Stimulated activated naive CD4-positive, alpha-beta T cell treated with Interleukin-2 at 50 U/mL for 16 hours (primary cell): ENCODE measurements around the gene TSPAN12.
"Not testable (repeated sequence)": the region's sequence is repeated elsewhere in the genome, so short reads cannot be mapped to it uniquely, and the experiment has no call there.

Experiments used
- DNase-seq: peaks from one replicate; lab custom pipeline; 2025; lab: John Stamatoyannopoulos, UW

Gene TSPAN12, protein sequence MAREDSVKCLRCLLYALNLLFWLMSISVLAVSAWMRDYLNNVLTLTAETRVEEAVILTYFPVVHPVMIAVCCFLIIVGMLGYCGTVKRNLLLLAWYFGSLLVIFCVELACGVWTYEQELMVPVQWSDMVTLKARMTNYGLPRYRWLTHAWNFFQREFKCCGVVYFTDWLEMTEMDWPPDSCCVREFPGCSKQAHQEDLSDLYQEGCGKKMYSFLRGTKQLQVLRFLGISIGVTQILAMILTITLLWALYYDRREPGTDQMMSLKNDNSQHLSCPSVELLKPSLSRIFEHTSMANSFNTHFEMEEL

DNA sequence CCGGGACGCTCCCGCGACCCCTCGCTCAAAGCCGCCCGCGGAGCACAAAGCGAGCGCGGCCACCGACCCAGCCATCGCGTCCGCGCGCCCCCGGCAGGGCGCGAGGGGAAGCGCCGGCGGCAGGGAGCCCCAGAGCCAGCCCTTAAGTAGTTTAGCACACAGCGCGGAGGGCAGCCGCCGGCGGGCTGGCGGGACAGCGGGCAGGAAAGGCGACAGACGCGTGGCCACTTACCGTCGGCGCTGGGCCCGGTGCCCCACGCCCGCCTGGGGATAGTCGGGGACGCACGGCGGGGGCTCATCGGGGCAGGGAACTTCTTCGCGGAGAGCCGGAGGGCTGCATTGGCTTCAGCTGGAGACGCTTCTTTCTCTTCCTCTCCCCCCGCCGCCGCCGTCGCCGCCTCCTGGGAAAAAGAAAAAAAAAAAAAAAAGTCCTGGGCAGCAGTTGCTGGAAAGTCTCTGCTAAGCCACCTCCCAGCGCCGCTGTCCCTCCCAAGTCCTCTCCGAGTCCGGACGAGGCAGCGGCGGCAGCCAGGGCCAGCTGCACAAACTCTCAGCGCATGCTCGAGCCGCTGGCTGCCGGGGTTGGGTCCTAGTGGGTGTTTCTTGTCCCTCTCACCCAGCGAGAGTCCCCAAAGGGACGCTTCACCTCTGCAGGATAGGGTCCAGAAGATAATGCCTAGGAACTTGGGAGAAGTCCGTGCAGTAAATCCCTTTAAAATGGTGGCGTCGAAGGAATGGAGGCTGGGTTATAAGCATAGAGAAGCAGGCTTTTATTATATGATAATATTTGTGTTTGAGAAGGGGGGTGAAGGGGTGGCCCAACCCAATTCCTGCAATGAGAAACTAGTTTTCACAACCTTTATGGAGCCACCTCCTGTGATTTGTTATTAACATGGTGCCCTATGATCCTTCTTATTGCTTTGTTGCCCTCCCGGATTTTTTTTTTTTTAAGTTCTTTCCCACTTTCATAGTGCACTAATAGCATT, at the start of gene TSPAN12:
Gene TSPAN12, minus strand, starts transcription at position 557 of the 986 bp plus-strand sequence. CDS start 1,381 bp downstream, outside the sequence.
- peak; percentile 12 for DNase-seq

DNA sequence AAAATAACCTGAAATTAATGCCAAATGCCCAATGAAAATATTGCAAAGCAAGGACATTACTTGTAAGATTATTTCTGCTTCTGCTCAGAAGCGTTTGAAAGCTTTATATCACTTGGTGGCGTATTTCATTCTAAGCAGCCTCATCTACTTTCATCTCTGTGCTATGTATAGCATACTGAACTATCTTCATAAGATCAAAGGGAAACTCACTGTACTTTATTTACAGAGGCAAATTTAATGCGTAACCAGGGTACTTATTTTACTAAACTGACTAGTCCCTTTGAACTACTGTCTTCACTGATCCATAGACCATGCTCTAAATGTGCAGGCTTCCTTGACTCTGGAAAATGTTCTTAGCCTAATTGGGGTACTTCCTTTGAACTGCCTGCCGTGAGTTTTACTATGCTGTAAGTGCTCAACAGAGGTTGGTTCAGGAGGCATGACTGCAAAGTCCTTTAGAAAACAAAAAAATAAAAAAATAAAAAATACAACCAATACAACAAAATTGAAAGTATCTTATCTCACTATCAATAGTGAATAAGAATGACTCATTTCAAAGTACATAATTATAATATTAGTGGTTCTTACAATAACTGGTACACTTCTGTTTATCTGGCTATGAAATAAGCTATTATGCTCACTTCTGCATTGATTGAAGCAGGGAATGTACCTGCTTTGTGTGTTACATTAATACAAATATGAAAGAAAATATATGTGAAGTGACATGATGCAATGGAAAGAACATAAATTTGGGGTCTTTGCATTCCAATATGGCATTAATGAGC, 41.0 kb upstream of the TSPAN12 start:
- DNase-seq = no peak

- not testable (repeated sequence) for DNase-seq
Observed at GRCh38 chr7:120895253-120895652, 37.3 kb upstream of the TSPAN12 start.

- DNase-seq = not testable (repeated sequence)
Observed at GRCh38 chr7:120885602-120886001, 27.7 kb upstream of the TSPAN12 start.

DNA sequence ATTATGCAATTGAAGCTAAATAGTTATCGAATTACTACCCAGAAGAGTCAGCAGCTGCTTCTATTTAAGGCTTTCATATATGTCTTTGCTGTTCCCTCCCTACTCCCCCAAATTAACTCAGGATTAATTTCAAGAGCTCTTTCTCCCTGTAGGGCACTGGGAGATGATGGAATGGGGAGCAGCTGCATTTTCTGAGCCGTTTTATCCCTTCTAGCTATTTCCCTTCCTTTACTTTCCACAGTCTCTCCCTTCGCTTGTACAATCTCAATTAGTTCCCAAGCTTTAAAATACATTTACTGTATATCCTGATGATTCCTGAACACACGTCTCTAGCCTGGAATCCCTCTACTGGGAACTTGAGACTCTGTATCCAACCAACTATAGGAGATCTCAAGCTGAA, 19.8 kb upstream of the TSPAN12 start:
- DNase-seq = no peak

DNA sequence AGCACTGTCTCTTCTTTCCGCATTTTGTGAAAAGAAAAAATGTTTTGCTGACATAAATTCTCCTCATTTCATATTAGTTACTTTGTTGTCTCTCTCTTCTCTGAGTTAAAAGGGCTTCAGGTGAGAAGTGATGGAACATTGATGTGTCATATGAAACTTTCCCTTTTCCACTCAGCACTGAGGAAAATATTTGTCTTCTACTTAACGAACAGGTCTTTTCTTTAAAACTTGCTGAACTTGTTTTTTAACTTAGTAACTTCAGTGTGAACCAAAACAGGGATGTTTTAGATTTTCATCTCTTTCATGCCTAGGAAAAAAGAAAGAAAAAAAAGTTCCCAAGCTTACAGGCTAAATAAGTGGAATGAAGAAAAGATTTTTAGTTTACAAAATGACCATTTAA, 19.0 kb upstream of the TSPAN12 start:
- DNase-seq = no peak

GRCh38 chr7:120874722-120875121, 16.8 kb upstream of the TSPAN12 start:
- DNase-seq = no peak

DNA sequence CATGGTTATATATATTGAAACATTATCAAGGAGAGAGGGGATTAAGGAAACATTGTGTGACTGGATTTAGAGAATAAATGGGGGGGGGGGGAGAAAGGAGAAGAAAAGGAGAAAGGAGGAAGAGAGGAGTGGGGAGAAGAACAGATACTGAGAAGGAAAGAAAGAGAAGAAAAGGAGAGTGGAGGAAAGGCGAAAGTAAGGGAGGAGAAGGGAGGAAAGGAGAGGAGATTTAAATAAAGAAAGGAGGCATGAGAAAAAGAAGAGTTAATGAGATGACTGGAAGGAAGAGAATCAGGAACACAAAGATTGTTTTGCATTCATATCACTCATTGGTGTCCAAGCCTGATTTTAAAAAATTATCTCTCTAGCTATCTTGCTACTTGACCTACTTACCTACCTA, 16.1 kb upstream of the TSPAN12 start:
- no peak for DNase-seq

GRCh38 chr7:120873401-120873800, 15.5 kb upstream of the TSPAN12 start:
- no peak for DNase-seq

DNA sequence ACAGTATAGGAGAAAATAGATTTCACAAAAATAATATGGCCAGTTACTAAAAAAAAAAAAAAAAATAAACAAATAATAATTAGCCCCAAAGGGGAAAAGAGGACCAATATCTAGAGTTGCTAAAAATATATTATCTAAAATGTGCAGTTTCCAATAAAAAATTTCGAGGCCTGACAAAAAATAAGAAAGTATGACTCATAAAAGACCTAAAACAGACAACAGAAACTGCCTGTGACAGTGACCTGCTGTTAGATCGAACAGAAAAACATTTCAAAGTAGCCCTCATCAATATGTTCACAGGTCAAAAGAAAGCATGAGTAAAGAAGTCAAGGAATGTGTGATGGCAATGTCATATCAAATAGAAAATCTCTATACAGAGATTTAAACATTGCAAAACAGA, 11.8 kb upstream of the TSPAN12 start:
- no peak for DNase-seq

- no peak for DNase-seq
Observed at GRCh38 chr7:120867932-120868331, 10.0 kb upstream of the TSPAN12 start.

GRCh38 chr7:120865191-120865981, 7.4 kb upstream of the TSPAN12 start:
- no peak for DNase-seq

- DNase-seq = no peak
Observed at GRCh38 chr7:120864141-120864900, 6.4 kb upstream of the TSPAN12 start.

DNA sequence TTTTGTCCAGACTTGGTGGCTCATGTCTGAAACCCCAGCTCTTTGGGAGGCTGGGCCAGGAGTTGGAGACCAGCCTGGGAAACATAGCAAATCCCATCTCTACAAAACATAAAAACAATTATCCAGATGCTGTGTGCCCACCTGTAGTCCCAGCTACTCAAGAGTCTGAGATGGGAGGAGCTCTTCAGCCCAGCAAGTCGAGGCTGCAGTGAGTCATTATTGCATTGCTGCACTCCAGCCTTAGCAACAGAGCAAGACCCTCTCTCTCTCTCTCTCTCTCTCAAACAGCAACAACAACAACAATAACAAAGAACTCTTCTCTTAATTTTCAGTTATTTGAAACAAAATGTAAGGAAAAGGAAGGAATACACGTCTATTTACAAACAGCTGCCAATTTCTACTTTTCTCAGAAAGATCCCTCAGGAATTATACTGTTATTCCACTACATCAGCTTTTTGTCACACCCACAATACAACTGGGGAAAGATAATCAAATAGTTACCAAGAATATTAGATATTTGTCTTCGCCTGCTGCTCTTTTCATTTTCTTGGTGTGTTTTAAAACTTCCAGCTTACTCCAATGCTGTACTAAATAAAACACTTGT, 5.1 kb upstream of the TSPAN12 start:
- DNase-seq = no peak

DNA sequence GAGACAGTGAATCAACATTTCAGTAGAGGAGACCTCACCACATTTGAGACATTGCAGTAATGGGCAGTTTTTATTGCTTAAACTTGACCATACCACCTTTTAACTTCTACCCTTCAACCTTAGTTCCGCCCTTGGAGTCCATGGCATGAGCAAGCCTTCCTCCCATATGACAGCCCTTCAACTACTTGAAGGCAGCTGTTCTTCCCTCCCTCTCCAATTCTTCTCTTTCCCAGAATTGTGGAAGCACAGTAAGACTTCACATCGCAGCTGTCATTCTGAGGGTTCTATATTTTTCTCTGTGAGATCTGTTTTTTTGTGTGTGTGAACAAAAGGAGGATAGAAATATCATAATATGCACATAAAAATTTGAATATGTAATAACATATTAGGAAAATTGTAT, 2.2 kb upstream of the TSPAN12 start:
- DNase-seq = no peak

DNA sequence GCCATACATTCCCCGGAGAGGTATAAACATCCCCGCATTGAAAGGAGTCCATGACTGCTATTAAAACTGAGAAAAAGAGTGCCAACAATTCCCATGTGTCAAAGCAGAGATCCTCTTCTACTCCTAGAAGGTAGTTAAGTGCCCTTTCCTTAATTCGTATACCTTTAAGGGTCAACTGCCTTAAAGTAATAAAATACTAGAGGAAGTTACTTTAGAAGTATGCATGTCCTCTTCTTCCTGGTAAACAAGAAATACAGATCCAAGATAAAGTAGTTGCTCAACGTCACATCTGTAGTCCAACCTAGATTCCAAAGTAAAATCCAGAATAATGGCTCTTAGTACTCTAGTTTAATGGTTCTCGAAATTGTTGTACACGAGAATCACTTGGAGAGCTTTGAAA, 1.5 kb upstream of the TSPAN12 start:
- no peak for DNase-seq

DNA sequence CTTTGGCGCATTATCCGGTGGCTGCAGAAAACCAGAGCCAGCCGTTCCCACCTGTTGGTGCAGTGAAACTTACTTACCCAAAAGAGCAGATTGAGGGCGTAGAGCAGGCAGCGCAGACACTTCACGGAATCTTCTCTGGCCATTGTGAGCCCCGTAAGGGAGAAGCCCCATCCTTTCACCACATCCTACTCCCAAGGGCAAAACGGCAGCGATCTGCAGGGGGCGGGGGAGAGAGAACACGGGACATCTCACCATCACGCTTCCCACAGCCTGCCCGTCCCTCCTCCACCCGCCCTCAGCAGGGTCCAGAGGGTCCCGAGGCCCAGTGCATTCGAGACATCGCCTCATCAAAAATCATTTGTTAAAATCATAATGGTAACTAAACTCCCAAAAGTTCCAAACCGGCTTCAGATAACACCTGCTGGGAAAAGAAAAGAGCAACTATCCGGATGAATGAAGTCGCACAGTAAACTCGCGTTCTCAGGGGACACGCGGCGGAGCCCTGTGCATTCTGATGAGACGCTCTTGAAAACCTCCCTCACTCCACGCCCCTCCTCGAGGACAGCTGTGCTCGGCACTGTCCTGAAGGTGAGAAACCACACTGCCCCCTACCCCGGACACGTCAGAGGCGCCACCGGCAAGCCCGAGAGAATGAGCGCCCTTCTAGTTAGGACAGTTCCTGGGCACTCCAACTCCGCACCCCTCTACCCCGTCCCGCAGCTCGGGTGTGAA, 1.2 kb downstream of the TSPAN12 start:
- DNase-seq = no peak

DNA sequence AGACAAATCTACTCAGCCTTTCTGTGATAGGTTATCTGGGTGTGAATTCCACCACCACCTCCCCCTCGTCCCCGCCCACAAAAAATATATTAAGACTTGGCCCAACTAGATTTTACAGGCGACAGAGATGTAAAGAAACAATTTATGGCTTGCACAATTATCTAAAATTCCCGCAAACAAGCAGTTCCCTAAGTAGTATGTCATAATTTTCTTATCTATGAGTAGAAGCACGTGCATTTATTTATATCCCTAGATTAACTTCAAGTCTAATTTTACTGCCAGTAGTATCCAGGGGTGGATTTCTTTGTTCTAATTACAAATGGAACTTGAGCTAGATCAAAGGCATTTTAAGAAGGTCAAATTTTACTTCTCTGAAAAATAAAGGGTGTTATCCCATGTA, 1.7 kb downstream of the TSPAN12 start:
- no peak for DNase-seq

DNA sequence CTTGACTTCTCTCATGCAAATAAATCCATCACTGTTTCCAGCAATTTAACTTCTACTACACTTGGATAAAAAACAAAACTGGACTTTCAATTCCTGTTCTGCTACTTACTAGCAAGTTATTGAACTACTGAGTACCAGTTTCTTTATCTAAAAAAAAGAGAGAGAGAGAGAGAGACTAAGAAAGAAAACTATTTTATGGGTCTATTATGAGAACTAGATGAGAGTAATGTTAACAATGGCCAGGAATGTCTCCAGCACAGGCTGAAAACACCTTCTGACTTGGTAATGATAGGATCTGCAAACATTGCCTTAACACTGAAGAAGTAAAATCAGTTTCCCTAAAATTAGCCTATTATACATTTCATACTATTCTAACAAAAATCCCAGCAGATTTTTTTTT, 5.2 kb downstream of the TSPAN12 start:
- no peak for DNase-seq

DNA sequence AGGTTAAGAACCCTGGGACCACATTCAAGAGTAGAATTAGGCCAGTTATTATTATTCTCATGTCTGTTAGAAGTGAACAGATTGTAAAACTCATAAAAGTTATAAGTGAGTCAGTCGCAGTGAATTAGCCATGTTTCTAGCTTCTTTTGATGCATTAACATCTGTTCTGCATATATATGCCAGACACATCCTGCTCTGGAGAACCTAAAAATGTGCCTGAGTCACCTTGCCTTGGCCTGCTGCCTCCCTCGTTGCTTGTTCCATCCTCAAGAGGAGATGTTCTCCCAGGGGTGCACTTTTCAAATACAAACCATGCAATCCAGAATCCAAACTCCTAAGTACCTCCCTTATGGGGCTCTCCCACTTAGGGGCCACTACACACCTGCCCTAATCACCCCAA, 14.8 kb downstream of the TSPAN12 start:
- DNase-seq = no peak
